Endometrial microvascular endothelial cells (primary cell): Measurements from ENCODE around the gene BET1. TPM values are rescaled to one million over a fixed set of nuclear protein-coding genes. Genes with fewer than 3 reads are reported as not detected.
"Not testable (repeated sequence)": the region's sequence is repeated elsewhere in the genome, so short reads cannot be mapped to it uniquely, and the experiment has no call there.

Source experiments
- in situ Hi-C: cut with HindIII; loops from 2 replicates; pipeline ENCODE4 v1.10.0; 2017; ENCODE audit warnings: low sequenced_read_pairs, low pct_unique_long_range_greater_than_20kb; ENCODE audit errors: inconsistent ontology term
- total RNA-seq: library from RNA; depleted of rRNA; stranded (reverse); fragments of >200 nt; gene quantifications from one replicate; pipeline ENCODE4 v1.2.3, GENCODE V29; 2015; ENCODE audit errors: inconsistent ontology term

The BET1 gene
- 27.2 TPM for total RNA-seq

- in situ Hi-C loops = no loop called here
Observed at GRCh38 chr7:94004024-94004951, at the start of gene BET1. TSS of gene BET1 (minus strand) at chr7:94004355. CDS start at chr7:94004216, 139 bp downstream.

- in situ Hi-C loops = no loop called here
Observed at GRCh38 chr7:94053532-94053931, 49.4 kb upstream of the BET1 start.

DNA sequence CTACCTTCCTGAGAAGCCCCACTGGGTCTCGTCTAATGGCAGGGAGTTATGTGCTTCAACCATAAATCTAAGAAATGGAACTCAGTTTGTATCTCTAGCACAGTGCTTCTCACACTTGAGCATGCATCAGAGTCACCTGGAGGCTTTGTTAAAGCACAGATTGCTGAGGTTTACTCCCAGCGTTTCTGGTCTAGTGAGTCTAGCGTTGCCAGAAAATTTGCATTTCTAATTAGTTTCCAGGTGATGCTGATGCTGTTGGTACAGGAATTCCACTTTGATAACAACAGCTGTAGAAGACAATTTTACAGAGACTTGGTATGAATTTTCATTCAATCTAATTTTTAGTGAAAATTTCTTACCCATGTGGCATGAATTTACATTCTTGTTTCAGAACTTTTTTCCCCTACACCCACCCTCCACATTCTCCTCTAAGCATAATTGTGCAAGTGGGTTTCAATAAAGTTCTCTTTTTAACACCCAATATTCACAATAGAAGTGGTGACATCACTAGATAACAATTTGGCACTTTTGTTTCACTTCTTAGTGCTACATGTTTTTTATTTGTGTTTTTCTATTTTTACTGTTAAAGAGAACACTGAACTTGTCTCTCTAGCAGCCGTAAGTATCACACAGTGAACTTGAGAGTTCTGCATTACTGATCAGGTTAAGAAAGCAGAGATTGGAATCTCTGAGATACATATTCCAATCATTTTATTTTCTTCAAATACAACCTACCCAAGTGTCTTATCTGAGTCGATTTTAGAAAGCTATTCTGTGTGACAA, 48.4 kb upstream of the BET1 start:
- in situ Hi-C loops = no loop called here

GRCh38 chr7:94050046-94050445, 45.9 kb upstream of the BET1 start:
- in situ Hi-C loops = no loop called here

- in situ Hi-C loops = no loop called here
Observed at GRCh38 chr7:94049615-94050014, 45.5 kb upstream of the BET1 start.

DNA sequence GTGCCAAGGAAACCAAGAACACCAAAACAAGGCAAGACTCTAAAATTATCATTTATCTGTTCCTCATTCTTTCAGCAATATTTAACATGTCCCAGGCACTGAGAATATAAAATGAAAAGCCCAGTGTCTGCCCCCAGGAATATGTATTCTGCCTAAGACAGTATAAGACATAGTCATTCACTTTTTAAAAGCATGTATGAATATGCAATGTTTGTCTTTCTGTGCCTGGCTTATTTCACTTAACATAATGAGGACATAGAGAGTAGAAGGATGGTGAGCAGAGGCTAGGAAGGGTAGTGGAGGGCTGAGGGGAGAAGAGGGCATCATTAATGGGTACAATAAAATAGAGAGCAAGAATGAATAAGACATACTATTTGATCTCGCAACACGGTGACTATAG, 44.6 kb upstream of the BET1 start:
- in situ Hi-C loops = no loop called here

DNA sequence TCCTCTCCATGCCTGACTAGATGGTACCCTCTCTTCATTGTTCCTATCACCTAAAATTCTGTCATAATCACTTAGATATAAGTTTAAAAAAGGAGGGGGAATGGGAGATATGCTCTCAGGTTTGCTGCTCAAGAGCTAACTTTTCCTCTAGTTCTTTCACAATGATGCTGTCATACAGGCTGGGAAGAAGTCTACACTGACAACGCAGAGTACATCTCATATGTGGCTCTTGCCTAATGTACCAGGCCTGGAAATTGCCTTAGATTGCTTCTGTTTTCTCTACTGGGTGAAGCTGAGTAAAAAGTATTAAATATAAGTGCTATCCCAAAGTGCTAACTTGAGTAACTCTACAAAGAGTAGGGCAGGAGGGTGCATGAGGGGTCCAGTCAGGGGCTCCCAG, 43.8 kb upstream of the BET1 start:
- in situ Hi-C loops = no loop called here

DNA sequence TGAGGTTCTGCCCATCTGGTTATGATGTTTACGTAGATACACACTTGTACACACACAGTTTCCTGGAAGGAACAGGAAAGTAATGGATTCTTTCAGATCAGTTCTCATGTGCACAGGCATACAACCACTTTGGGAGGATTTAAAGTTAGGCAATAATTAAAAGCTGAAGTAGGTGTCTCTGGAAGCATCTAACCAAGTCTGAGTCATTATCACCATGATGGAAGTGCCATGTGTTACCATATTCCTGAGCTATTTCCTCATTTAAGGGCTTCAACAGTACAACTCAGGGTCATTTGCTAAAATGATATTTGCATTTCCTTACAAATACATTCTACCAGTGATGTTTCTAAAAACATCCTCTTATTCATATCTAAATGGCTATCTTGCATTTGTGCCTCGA, 41.4 kb upstream of the BET1 start:
- in situ Hi-C loops = no loop called here

DNA sequence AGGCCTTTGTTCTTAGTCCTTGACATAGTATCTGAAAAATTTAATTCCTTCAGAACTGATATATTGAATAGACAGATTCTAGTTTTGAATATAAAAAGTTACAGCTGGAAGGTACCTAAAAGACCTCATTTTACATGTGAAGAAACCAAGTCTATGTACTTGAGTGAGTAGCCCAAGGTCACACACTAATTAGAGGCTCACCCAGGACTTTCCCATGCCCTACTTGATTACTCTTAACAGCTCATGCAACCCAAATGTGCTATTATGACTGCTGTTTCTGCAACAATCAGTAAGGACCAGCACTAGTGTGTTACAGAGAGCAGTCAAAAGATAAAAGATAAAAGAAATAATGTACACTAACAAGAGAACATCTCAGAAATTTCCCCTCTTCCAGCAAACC, 40.7 kb upstream of the BET1 start:
- in situ Hi-C loops = no loop called here

DNA sequence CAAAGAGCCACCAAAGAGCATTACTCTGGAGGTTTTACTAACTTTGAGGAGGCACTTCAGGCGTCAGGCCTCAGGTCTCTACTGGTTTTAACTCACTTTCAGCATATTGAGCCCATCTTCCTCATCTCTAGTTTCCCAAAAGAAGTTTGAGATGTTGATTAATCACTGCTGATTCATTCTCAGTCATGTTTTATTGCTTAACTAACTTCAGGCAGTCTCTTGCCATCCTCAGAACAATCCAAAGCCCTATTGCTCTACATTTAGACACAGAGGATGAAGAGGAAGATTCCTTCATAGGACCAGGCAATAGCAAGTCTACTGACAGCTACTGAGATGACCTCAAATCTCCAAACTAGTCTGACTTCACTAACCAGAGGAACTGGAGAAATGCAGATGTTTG, 39.1 kb upstream of the BET1 start:
- in situ Hi-C loops = no loop called here

GRCh38 chr7:94042381-94042780, 38.2 kb upstream of the BET1 start:
- in situ Hi-C loops = no loop called here

DNA sequence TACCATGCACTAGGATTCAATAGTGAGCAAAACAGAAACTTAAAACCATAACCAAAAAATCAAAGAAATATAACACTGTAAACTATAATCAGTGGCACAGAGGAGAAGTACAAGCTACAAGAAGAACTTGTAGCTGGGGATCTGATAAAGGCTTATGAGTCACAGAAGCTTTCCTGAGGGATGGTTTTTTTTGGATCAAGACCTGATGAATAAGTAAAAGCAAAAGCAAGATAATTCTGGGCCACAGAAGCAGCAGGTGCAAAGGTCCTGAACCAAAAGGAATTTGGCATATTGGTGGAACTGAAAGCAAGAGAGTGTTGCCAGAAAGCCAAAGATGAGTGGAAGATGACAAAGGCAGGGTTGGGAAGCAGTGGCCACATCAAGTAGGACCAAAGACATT, 37.4 kb upstream of the BET1 start:
- in situ Hi-C loops = no loop called here

DNA sequence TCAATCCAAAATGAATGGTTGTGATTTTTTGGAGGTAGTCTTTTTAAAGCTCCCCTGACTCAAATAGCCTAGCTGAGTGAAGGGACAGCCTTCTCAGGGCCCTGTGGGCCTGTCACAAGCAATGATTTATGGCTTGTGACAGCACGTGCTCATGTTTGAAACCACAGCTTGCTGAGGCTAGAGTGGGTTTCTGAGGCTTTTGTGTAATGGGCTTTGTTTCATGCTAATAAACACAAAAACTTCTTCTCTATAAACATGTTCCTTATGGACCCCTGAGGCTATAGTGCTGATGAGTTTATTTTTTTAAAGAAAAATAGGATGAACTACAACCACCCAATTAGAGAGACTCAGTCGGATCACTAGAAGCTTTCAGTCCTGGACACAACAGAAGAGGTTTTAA, 36.1 kb upstream of the BET1 start:
- in situ Hi-C loops = no loop called here

DNA sequence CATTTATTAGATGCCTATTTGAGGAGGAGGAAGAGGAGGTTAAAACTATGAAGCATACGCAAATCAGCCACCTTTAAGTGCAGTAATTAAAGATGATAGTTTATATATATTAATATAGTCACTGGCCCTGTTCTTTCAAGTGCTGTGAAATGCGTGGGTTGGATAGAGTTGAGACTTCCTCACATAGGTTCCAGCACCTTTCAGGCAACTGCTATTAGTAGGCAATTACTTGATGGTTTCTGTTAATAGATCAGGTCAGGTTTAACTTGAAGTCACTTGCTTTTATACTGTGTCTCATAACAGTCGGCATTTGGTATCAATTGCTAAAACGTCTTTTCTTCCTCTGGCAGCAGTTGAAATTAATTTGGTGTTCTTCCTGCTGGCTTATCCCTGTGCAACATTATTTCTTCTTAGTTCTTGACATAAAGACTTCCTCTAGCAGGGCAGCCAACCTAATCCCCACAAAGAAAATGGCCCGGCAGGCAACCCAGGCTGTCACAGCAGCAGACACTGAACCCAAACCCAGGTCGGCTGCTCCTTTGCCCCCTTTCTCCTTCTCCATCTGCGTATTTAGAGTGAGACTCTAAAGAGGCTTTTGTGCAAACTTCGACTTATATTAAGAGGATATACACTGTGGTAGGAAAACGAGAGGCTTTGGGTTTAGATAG, 35.3 kb upstream of the BET1 start:
- in situ Hi-C loops = no loop called here

- in situ Hi-C loops = no loop called here
Observed at GRCh38 chr7:94031865-94032264, 27.7 kb upstream of the BET1 start.

- in situ Hi-C loops = no loop called here
Observed at GRCh38 chr7:94030634-94031033, 26.5 kb upstream of the BET1 start.

DNA sequence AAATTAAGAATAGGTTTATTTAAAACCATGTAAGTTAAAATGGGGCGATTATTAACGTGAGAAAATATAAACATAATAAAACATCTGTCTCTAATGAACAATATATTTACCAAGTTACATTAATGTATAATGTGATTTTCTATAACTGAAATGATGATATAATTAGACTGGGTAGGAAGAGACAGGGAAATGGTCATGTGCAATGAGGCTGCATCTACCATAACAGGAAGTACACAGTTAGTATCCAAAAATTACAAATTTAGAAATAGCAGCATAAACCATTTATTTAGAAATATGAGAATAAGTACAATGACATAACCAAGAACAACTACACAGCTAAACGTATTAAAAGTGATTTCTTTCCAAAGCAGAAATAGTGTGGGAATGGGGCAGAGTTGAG, 25.8 kb upstream of the BET1 start:
- in situ Hi-C loops = no loop called here

DNA sequence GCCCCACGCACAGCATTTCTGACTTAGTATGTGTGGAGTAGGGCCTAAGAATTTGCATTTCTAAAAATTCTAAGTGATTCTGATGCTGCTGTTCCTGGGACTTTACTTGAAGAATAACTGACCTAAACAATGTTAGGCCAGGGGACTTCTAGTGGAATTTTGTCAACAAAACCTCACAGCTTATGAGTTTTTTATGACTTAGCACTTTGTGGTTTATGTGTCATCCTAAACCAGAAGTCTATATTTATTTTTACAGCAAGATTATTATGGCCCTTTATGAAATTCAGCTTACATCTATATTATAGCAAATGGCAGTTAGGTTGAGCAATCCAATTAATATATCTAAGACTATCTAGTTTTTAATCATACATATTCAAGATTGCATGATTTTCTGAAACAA, 24.6 kb upstream of the BET1 start:
- in situ Hi-C loops = no loop called here

GRCh38 chr7:94026619-94027018, 22.5 kb upstream of the BET1 start:
- in situ Hi-C loops = not testable (repeated sequence)

DNA sequence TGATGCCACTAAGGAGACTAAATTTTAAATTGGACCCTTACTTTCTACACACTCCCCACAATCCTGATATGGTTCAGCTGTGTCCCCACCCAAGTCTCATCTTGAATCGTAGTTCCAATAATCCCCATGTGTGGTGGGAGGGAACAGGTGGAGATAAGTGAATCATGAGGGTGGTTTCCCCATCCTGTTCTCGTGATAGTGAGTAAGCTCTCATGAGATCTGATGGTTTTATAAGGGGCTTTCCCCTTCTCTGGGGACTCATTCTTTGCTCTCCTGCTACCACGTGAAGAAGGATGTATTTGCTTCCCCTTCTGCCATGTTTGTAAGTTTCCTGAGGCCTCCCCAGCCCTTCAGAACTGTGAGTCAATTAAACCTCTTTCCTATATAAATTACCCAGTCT, 18.4 kb upstream of the BET1 start:
- in situ Hi-C loops = no loop called here
